AG20443 (cell line): ENCODE data around the gene ANKUB1.

Experiments
- DNase-seq: peaks from one replicate; pipeline ENCODE4 v3.0.0; 2012; ENCODE audit warnings: low spot score, mixed read lengths

ANKUB1 gene

DNA sequence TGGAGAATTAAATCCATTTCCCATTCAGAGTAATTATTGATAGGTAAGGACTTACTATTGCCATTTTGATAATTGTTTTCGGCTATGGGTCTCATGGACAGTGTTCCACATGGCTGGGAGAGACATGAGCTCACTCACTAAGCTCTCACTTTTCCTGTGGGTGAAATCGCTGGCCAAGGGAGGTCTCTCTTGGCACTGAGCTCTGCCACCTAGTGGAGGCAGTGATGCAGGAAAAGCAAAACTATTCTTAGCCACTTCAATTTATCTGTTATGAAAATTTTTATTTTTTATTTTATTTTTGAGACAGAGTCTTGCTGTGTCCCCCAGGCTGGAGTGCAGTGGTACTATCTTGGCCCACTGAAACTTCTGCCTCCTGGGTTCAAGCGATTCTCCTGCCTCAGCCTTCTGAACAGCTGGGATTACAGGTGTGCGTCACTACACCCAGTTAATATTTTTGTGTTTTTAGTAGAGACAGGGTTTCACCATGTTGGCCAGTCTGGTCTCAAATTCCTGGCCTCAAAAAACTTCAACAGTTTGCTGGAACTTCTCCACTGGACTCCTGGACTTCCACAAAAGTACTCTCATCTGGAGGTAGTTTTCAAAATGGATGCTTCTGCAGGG is 16.0 kb upstream of the ANKUB1 start:
- DNase-seq, result peak; percentile 85

DNA sequence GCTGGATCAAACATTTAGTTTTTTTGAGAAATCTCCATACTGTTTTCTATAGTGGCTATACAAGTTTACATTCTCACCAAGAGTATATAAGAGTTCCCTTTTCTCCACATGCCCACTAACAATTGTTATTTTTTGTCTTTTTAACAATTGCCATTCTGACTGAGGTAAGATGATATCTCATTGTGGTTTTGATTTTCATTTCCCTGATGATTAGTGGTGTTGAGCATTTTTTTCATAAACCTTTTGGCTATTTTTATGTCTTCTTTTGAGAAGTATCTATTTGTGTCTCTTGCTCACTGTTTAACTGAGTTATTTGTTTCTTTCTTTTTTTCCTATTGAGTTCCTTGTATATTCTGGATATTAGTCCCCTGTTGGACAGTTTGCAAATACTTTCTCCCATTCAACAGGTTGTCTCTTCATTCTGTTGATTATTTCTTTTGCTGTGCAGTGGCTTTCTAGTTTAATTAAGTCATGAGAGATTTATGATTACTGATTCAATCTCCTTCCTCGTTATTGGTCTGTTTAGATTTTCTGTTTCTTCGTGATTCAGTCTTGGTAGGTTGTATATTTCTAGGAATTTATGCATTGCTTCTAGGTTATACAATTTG is 13.9 kb upstream of the ANKUB1 start:
- no peak for DNase-seq

DNA sequence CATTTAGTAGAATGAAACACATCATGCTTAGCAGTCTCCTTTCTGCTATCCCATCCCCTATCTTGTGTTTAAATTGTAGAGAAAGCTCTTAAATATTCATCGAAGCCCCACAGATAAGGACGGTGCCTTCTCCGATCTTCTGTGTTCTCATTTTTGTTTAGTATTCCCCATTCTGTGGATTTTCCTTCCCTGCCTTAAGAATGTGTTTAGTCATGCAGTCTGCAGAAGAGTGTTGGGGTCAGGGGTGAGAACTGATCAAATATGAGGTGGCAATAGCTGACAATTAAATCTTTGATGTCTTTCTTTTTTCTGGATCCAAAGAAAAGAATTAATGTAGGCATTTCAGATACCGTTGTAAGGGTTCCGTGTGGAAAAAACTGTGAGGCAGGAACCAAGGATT is 9.3 kb upstream of the ANKUB1 start:
- DNase-seq, result no peak

DNA sequence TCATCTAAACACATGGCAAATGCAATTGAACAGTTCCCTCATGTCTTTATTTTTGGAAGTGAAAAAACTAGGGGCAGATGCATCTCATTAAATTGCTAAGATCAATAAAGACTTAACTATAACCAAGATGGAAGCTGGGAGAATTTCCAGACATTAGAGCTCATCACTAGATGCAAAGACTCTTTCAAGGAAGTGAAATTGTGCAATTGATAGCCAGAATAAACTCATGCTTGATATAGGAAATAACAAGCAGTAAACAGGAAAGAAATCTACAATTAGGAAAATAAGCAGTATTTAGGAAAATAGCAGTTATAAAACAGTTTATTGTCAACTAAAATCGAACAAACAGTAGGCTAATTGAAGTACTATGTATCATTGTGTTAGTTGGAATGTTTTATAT is 8.8 kb upstream of the ANKUB1 start:
- no peak for DNase-seq

DNA sequence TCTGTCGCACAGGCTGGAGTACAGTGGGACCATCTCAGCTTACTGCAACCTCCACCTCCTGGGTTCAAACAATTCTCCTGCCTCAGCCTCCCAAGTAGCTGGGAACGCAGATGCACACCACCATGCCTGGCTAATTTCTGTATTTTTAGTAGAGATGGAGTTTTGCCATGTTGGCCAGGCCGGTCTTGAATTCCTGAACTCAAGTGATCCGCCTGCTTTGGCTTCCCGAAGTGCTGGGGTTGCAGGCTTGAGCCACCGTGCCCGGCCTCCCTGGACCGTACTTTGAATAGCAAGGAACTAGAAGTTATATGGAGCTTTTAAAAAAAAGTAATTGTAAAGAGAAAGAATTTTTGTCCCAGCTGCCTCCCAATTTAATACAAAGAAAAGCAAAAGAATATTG is 8.3 kb upstream of the ANKUB1 start:
- no peak for DNase-seq

DNA sequence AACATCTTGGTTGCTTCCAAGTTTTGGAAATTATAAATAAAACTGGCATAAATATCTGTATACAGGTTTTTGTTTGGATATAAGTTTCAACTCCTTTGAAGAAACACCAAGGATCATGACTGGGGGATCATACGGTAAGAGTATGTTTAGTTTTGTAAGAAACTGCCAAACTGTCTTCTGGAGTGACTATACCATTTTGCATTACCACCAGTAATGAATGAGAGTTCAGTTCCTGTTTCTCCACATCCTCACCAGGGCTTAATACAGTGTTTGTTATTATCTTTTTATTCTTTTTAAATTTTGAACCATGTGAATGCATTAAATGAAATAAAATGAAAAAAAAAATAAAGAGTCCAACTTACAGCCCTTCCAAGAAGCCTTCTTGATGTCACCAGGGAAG is 3.7 kb upstream of the ANKUB1 start:
- no peak for DNase-seq

DNA sequence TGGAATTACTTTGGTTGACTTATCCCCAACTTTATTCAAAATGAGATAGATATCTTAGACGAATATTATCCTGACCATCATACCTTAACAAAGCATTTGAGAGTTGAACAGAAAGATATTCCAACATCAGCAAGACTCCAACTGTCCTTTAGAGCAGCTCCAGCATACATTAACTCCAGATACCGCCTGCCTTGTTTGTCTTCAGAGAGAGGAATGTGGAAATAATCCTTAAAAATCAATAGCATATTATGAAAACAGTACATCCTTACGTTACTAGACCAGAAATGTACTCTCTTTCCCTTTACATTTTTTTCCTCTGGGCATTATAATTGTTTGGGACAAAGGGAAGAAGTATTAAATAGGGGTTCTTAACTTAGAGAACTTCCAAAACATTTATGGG is 1.7 kb downstream of the ANKUB1 start:
- DNase-seq, result no peak

DNA sequence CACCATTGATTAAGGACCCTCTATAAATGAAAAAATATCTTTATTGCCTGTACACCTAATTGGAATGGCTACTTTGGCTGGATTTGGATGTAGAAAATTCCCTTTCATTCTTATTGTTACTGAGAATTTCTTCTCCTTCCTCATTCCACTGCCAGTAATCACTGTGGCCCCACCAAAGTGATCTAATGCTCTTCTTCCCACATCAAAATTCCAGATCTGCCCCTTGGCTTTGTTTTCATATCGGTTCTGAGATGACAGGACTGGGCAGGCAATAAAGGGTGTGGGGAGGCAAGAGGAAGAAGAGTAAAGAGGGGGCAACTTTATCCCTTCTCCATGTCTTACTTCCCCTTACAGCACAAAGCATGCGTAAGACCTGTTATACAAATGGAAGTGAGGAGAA is 2.1 kb downstream of the ANKUB1 start:
- peak; percentile 68 for DNase-seq

DNA sequence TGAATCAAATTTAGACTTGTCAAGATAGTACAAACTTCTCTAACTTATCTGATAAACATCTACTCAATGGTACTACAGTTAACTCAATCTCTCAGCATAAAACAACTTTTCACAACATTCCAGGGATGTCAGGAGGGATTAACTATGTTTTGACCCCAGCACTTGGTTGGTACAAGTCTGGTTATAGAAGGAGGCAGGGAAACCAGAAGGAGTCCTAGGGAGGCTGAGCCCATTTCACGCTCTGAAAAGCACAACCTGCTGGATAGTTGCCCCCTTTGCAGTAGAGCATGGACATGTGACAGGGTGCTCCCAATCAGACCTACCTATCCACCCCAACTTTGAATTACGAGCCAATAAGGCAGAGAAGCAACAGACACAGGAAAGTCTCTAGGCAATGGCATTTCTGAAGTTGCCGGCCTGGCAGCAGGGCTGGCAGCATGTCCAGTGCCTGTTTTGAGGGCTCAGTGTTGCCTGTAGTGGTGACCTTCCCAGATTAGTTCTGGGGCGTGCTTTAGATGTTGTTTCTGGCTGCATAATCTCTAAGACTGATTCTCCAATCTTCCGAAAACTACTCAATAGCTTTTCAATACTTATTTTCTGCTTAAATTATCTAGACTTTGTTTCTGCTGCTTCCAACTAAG is 8.2 kb downstream of the ANKUB1 start:
- peak; percentile 32 for DNase-seq

DNA sequence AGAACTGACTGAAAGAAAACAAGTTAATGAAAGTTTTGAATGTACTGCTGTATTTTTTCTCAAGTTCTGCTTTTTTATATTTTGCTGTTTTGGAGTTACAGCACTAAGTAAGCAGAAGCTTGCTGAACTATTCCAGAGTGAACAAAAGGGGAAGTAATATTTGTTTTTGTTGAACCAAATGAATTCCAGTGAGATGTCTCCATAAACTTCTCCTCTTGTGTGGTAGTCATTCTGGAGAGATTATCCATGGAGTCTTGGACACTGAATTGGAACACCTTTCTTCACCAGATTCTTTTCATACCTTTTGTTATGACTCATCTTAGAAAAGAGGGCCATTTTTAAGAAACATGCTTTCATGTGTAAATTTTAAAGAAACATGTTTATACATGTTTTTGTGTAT is 8.8 kb downstream of the ANKUB1 start:
- peak; percentile 79 for DNase-seq

DNA sequence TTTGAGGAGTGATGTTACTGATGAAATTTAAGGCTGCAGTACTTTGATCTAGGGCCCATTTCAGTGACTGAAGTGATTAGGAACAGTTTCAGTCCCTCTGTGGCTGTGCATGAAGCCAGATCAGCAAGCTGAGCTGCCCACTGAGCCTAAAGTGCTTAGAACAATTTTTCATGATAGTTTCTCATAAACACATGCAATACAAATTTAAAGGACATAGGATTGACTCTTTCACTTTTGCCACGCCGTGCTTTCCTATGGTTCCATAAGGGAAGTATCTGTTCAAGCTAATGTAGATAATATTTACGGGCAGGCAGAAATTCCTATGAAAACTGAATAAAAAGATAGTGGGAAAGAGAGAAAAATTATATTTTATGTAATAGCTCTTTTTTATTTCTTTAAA is 10.6 kb downstream of the ANKUB1 start:
- no peak for DNase-seq

DNA sequence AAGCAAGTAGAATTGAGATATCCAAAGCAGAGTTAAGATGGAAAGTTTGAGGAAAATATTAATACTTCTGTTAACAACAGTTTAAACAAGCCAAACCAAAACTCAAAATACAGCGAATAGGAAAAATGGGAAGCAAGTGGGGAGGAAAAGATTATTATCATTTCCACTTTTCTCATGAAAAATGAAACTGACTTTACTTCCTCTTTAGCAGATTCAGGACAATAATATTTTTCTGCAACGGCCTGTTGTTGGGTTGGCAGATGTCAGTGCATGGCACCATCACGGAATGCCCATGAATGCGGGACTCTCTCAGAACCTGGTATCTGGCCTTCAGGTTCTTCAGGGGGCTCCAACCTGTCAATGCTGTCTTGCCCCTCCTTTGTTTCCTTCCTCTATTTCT is 11.1 kb downstream of the ANKUB1 start:
- no peak for DNase-seq

DNA sequence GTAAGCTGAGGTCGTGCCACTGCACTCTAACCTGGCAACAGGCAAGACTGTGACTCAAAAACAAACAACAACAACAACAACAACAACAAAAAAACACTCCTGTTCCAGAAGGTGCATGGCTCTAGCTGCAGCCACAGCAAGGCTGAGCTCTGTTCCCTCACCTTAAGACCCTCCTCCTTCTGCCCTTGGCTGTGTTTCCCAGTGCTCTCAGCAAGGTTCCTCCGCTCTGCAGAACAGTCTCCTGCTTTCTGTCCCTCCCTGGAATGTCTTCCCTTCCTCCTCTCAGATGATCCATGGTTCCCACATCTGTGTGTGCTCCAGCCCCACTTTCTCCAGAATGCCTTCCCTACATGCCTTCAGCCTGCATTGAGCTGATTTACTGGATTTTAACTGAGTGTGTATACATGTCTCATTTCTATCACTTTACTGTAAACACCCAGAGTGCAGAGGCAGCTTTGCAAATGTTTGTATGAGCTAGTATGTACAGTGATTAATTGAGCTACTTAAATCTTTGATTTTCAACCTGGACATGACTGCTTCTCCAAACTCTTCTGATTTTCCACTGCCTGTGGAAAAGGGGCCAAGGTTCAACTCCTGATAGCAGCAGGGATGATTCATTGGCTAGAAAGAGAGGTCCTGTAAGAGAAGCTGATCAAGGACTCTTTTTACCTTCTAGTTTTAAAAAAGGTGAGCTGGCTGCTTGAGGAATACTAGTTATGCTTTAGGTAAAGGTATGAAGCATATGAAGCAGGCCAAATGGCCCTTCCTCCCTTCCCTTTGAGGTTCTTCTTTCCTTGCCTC is 14.7 kb downstream of the ANKUB1 start:
- no peak for DNase-seq

DNA sequence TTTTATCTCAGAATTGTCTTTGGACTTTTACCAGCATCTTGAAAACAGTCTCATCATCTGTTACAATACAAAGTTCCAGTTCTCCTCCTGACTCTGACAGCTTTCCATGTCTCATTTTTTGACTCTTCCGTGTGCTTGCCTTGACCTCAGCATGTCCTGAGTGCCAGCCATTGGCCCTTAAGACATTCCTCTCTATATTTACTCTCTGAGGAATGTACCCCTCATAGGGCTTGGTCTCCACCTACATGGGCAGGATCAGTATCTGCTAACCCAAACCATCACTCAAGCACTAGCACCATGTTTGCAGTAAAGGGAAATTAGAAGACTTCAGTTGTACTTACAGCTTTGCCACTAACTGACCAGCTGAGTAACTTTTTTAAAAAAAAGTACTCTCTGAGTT is 16.2 kb downstream of the ANKUB1 start:
- no peak for DNase-seq

DNA sequence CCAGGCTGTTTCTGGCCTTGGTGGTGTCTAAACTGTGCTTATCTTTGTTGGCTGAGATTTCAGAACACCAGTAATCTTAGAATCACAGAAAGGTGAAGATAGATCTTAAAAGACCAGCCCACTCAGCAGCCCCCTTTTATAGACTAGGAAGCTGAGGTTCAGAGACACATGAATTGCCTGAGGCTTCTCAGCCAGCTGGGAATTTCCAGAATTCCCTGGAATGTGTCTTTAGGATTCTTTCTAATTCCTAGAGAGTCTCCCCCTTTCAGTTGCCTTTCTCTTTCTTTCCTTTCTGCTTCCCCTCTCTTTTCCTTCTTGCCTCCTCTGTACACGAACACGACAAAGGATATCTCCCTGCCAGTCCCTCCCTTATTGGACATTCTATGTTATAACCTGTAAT is 19.5 kb downstream of the ANKUB1 start:
- DNase-seq, result no peak

DNA sequence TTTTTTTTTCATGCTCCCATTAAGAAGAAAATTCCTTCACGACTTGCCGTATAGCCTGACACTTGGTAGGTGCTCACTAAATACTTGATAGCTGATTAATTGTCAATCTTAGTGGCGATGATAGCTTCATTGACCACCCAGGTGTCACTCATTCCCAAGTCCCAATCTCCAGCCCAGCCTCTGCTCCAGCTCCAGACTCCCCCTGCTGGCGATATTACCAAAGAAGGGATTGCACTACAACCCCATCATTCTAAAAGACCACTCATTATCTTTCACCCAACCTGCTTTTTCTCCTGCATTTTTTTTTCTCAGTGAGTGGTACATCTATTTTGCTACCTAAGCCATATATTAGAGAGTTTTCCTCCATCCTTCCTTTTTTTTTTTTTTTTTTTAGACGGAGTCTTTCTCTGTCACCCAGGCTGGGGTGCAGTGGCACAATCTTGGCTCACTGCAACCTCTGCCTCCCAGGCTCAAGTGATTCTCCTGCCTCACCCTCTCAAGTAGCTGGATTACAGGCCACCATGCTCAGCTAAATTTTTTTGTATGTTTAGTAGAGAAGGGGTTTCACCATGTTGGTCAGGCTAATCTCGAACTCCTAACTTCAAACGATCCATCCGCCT is 20.6 kb downstream of the ANKUB1 start:
- peak; percentile 70 for DNase-seq

DNA sequence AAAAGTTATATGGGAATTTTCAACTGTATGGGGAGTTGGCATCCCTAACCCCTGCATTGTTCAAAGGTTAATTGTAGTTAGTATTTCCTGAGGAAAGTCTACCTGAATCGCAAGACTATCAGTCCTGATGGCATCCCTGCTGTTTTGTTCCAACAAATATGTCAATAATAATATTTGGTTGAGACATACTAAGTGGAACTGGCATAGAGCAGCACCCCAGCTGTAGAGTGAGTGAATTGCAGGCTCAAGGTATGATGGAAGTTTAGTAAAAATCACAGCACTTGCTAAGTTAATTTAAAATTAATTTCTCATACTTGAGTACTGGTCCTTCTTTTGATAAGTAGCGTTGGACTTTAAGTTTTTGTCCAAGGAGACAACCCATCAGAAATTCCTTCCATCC is 22.1 kb downstream of the ANKUB1 start:
- no peak for DNase-seq

DNA sequence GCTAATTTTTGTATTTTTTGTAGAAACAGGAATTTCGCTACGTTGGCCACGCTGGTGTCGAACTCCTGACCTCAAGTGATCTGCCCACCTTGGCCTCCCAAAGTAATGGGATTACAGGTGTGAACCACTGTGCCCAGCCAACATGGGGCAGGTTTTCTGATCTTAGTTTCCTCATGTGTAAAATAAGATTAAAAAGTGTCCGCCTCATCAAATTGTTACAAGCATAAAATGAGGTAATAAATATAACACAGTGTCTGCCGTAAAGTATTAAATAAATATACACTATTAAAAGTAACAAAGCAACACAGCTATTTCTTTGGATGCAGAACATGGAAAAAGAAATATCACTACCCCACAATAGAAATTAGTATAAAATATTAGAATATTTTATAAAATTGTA is 23.6 kb downstream of the ANKUB1 start:
- no peak for DNase-seq

DNA sequence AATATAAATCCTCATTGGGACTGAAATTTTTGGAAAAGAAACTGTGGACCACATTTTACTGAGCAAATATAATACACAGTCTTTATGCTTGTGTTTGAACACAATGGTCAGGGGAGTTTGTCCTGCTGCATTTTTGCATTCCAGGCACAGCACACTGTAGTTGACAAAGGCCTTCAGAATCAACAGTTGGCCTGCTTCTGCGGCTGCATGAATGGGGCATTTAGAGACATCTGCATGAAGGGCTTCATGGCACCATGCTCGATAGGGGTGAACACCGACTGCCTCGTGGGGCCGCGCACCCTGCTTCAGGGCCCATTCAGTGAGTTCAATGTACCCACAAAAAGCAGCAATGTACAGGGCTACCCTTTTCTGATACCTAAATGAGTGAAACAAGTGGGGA is 24.6 kb downstream of the ANKUB1 start:
- DNase-seq, result no peak

DNA sequence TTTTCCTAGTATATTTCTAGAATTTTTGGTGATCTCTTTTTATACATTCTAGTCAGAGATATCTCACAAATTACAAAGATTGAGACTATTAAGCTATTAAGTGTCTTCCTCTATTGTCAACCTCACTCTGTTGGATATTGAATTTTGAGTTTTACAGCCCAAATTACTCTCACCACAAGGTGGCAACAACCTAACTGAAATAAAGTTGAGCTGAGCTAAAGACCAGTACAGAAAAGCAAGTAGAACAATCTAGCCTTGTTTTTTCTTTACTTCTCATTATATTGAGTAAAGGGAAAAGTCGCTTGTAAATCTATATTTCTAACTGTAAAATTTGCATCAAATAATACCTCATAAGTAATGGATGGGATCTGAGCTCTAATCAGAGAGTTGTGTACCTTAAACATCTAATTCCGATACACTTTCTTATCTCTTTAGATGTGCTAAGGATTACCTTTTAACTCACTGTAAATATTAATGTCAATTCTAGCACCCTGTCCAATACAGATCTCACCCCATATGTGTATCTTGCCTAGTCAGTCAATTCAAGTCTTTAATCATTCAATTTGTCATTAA is 26.5 kb downstream of the ANKUB1 start:
- DNase-seq, result peak; percentile 52

DNA sequence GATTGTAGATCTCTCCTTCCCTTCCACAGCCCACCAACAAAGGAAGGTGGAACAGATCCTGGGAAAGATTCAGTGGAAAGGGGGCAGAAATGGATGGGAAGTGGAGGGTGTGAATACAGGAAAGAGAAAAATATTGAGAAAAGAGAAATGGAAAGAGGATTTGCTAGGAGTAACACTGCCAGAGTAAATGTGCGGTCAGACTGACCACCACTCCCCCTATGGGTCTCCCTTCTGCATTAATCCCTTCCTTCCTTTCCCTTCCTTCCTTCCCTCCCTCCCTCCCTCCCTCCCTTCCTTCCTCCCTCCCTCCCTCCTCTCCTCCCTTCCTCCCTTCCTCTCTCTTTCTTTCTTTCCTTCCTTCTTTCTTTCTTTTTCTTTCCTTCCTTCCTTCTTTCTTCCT is 28.1 kb downstream of the ANKUB1 start:
- no peak for DNase-seq

DNA sequence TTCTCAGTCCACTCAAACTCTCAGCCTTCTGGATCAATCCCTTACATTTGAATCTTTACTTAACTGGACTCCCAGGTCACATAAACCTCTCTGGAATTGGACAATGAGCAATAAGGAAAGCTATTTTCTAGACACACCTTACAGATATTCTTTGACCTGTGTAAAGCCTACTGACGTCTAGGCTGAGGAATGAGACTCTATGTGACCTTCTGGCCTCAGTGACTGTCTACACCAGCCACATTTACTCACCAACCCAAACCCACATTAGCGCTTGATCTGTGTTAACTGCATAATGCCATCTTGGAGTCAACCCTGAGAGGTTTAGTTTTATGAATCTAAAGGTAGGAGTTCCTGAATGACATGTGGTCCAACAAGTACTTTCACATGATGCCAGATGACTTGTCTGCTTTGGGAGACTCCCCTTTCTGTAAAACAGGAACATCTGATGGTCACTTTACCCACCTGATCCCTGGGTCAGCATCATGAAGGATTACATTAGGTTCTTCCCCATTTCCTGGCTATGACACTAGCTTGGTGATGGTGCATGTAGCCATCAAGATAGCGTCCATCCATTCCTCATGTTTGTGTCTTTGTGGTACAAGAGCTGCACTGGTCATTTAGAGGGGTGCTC is 28.7 kb downstream of the ANKUB1 start:
- no peak for DNase-seq
